ENCODE measurements around the gene ITGB5.

ITGB5 gene

DNA sequence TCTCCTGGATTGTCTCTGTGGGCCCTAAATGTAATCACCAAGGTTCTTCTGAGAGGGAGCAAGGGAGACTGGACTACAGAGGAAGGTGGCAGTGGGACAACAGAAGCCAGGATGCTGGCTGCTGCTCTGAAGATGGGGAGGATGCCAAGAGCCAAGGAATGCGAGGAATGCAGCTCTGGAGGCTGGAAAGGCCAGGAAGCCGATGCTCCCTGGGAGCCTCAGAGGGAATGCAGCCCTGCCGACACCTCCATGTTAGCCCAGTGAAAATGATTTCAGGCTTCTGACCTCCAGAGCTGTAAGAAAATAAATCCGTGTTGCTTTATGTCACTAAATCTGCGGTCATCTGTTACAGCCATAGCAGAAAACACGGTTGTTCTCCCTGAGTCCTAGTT is 112.8 kb downstream of the ITGB5 start:
- H3K36me3 ChIP-seq (ENCODE audit: low read depth): no peaks in the 10 kb centered on the region; the same call in 1 of the 2 replicates
- no peaks in the 10 kb centered on the region for H3K27me3 ChIP-seq (ENCODE audit: insufficient read depth, poor library complexity, severe bottlenecking)
- H3K4me3 ChIP-seq (ENCODE audit: severe bottlenecking): no peak overlapping the region
- no peaks in the 10 kb centered on the region for H3K4me1 ChIP-seq (ENCODE audit: insufficient read depth, poor library complexity, severe bottlenecking)
- DNase-seq (ENCODE audit: low spot score): no peak
- TF ChIP-seq, protein P1, sequence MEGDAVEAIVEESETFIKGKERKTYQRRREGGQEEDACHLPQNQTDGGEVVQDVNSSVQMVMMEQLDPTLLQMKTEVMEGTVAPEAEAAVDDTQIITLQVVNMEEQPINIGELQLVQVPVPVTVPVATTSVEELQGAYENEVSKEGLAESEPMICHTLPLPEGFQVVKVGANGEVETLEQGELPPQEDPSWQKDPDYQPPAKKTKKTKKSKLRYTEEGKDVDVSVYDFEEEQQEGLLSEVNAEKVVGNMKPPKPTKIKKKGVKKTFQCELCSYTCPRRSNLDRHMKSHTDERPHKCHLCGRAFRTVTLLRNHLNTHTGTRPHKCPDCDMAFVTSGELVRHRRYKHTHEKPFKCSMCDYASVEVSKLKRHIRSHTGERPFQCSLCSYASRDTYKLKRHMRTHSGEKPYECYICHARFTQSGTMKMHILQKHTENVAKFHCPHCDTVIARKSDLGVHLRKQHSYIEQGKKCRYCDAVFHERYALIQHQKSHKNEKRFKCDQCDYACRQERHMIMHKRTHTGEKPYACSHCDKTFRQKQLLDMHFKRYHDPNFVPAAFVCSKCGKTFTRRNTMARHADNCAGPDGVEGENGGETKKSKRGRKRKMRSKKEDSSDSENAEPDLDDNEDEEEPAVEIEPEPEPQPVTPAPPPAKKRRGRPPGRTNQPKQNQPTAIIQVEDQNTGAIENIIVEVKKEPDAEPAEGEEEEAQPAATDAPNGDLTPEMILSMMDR (IDR thresholded peaks at IDR 0.05; ENCODE audit: poor library complexity, severe bottlenecking): no peak
- H3K27ac ChIP-seq (ENCODE audit: poor library complexity, severe bottlenecking): no peak overlapping the region
- ATAC-seq (ENCODE audit: low read depth): peak; percentile 64; the same call in 2 of the 3 replicates
- H3K9me3 ChIP-seq (ENCODE audit: severe bottlenecking): no peaks in the 10 kb centered on the region

DNA sequence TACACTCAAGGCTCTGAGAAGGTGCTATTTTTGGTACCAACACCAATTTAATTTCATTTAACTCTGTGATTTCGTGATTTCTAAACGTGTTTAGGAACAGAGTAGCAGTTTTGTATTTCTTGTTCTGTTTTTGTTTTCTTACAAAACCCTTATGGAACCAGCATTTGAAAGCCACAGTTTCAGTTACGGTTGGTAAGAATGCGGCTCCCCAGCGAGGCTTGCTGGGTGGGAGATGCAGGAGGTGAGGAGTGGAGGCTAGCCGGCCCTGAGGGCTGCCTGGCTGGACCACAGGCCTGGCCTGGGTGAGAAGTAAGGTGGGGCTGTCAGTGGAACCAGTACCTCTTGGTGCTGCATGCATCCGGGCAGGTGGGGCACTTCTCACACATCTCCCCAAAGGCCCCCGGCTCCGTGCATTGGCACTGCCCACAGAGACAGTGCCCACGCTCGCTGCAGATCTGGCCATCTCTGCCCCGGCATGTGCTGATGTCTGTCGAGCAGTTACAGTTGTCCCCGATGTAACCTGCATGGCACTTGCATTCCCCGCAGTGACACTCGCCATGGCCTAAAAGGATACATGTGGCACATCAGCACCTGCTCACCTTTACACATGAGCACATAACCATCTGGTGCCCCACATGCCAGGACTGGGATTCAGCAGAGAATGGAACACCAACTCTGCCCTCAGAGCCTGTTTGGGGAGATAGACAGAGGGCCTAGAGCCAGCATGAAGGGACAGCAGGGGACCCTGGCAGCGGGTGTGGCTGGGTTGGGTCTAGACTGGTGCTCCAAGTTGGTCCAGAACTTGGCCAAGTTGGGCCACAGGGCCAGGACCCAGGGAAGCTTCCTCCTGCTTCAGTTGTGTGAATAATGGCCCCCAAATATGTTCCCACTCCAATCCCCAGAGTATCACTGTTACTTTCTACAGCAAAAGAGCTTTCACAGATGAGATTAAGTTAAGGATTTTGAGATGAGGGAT is 113.5 kb downstream of the ITGB5 start:
- no peak for DNase-seq (ENCODE audit: low spot score)
- no peak for ATAC-seq (ENCODE audit: low read depth)
- no peaks in the 10 kb centered on the region for H3K9me3 ChIP-seq (ENCODE audit: severe bottlenecking)
- H3K27me3 ChIP-seq (ENCODE audit: insufficient read depth, poor library complexity, severe bottlenecking): no peaks in the 10 kb centered on the region
- TF ChIP-seq, protein P1 (IDR thresholded peaks at IDR 0.05; ENCODE audit: poor library complexity, severe bottlenecking): no peak
- H3K36me3 ChIP-seq (ENCODE audit: low read depth): peaks cover 6% of the 10 kb centered on the region
- H3K27ac ChIP-seq (ENCODE audit: poor library complexity, severe bottlenecking): no peak overlapping the region
- H3K4me3 ChIP-seq (ENCODE audit: severe bottlenecking): no peak overlapping the region
- H3K4me1 ChIP-seq (ENCODE audit: insufficient read depth, poor library complexity, severe bottlenecking): no peaks in the 10 kb centered on the region

DNA sequence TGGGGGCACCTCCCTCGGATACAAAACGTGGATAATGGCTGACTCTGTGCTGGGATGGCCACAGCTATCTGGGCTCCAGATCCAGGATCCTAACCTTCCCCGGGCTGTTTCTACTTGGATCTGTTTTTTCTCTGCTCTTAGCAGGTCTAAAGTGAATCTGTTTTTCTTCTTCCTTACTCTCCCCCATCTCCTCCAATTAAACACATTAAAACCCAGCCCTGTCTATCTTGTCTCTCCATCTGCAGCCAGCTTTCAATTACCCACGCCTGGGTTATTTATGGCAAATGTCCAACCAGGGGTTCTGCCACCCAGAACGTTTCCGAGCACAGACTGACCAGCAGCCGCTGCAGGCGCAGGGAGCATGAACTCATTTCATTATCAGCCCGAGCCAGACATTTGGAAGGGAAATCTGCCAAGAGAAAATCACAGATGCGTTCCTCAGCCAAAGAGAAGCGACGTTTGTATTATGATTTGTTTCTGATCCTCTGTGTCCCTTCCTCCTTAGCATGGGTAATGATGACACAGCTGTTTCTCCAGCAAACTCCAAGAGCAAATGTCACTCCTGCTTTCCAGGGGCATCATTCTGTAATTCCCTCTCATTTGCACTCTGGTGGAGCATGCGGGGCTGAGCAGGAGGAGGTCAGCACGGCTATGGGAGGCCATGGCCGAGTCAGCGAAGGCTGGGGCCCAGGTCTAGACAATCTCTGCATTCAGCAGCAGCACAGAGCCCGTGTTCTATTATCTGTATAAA is 114.9 kb downstream of the ITGB5 start:
- ATAC-seq (ENCODE audit: low read depth): no peak
- H3K27ac ChIP-seq (ENCODE audit: poor library complexity, severe bottlenecking): no peak overlapping the region
- TF ChIP-seq, protein P1 (IDR thresholded peaks at IDR 0.05; ENCODE audit: poor library complexity, severe bottlenecking): no peak

DNA sequence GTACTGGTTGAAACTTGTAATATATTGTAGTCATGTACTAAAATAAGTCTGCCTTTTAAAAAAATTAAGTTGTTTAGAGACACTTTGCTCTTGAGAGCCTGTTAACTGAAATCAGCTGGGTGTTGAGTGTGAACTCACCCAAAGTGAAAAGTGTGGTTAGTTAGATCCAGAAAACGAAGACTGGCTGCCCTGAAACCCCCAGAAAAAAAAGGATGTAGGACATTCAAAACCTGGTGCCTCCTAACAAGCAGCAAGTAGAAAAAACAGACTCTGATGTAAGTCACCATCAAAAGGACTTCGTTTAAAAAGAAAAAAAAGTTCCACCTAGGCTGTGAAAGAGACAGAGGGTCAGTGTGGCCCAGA is 116.1 kb downstream of the ITGB5 start:
- Histone ChIP-seq H3K4me1 (ENCODE audit: insufficient read depth, poor library complexity, severe bottlenecking) (no peaks in the 10 kb centered on the region), H3K9me3 (ENCODE audit: severe bottlenecking) (no peaks in the 10 kb centered on the region), H3K27ac (ENCODE audit: poor library complexity, severe bottlenecking) (no peak overlapping the region), H3K36me3 (ENCODE audit: low read depth) (peaks cover 15% of the 10 kb centered on the region), H3K4me3 (ENCODE audit: severe bottlenecking) (no peak overlapping the region), H3K27me3 (ENCODE audit: insufficient read depth, poor library complexity, severe bottlenecking) (no peaks in the 10 kb centered on the region)
- DNase-seq (ENCODE audit: low spot score) (no peak), ATAC-seq (ENCODE audit: low read depth) (no peak)
- TF ChIP-seq, protein P1 (IDR thresholded peaks at IDR 0.05; ENCODE audit: poor library complexity, severe bottlenecking): no peak

More for the DNA sequence above, 114.9 kb downstream of the ITGB5 start:
- Histone ChIP-seq H3K4me3 (ENCODE audit: severe bottlenecking) (no peak overlapping the region), H3K27me3 (ENCODE audit: insufficient read depth, poor library complexity, severe bottlenecking) (no peaks in the 10 kb centered on the region), H3K36me3 (ENCODE audit: low read depth) (peaks cover 12% of the 10 kb centered on the region), H3K4me1 (ENCODE audit: insufficient read depth, poor library complexity, severe bottlenecking) (no peaks in the 10 kb centered on the region), H3K9me3 (ENCODE audit: severe bottlenecking) (no peaks in the 10 kb centered on the region)
- DNase-seq (ENCODE audit: low spot score): no peak
